Esophagus mucosa (tissue), 1 donor: Measurements from ENCODE around the gene NAGLU. TPM values are rescaled to one million over a fixed set of nuclear protein-coding genes. Genes with fewer than 3 reads are reported as not detected.
"Not testable (repeated sequence)": the region's sequence is repeated elsewhere in the genome, so short reads cannot be mapped to it uniquely, and the experiment has no call there.

Experiments
- ATAC-seq: fragments of 200-7000 bp; cut with Tn5 transposase; one replicate; pipeline ENCODE4 v1.9.1; 2020
- total RNA-seq: library from RNA; stranded (reverse); gene quantifications from one replicate; pipeline ENCODE4 v1.2.4, GENCODE V29; 2023
- donor health status: DM: yes; HTN: yes; CAD: no.

The NAGLU gene
- total RNA-seq, 1 donor from 2014 or later = 13.3 TPM

DNA sequence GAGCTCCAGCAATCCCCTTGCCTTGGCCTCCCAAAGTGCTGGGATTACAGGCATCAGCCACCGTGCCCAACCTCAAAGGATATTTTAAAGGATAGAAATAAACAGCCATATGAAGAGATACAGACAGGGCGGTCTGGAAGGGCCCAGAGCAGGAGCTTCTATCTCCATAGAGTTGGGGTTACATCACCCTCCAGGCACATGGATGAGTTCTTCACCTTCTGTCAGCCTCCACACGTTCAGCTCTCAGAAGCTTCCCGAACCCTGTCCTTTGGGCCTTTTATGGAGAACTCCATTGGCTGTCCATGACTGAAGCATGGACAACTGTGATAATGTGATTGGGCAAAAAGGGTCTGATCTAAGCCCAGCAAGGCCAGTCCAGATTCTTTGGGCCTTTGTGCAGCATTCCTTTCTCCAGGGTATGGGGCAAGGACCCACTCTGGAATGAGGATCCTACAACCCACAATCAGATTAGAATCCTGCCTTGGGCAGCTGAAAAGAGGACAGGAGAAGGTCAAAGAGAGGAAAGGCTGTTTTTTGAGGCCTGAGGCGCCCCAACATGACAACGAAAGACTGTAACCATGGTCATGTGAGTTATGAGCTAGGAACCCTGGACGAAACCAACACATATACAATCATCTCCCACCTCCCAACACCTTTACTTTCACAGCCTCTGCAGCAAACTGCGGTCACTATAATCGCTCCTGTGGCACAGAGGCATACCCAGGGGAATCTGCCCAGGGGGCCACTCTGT lies 9.9 kb downstream of the NAGLU start:
- not testable (repeated sequence) for ATAC-seq

DNA sequence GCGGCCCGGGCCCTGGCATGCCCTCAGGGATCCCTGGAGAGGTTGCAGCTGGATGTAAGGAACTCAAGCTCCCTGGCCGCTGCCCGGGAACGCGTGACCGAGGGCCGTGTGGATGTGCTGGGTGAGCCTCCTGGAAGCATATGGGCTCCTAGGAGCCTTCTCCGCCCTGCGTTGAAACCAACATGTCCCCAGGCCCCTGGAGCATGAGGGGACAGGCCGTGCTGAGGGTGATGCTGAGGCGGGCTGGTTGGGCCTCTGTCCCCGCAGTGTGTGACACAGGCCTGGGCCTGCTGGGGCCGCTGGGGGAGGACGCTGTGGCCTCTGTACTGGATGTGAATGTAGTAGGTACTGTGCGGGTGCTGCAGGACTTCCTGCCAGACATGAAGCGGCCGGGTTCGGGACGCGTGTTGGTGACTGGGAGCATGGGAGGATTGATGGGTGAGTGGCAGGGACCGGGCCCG lies 11.0 kb downstream of the NAGLU start:
- ATAC-seq = peak; percentile 28

DNA sequence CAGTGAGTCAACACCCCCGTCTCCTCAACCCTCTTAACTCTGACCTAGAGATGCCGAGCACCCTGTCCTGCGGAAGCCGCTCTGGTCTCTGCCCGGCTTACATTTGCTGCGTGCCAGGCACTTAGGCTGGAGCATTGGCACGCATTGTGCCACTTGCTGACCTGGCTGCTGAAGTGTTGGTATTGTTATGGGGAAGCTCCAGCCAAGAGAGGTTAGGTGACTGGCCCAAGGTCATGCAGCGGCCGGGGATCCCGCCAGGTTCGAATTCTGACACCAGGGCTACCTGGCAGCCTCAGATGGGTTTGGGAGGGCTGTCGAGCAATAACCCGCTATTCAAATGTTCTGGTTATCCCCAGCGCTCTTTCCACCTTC lies 11.6 kb downstream of the NAGLU start:
- ATAC-seq = no peak

DNA sequence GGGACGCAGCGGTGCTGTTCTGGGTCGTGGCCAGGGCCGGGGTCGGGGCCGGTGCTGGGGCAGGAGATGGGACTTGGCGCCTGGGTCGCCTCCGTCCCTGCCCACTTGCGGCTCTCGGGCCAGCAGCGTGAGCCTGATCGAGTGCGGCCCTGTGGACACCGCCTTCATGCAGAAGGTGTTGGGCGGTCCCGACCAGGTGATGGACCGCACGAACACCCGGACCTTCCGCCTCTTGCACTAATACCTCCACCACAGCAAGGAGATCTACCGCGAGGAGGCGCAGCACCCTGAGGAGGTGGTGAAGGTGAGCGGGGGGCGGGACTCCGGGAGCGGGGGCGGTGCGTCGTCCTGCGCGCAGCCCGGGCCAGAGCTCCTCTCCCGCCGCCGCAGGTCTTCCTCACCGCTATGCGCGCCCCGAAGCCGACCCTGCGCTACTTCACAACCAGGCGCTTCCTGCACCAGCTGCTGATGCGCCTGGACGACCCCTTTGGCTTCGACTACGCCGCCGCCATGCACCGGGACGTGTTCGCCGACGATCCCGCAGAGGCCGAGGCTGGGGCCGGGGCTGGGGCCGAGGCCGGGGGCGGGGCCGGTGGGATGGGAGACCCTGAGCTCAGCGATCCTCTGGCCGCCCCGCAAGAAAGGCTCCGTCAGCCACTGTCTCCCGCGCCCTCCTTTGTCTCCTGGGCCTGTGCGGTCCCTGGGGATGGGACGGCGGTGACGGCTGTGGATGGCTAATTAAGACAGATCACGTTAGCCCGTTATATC lies 12.2 kb downstream of the NAGLU start:
- ATAC-seq = peak; percentile 76

GRCh38 chr17:42548993-42549755 lies 13.1 kb downstream of the NAGLU start:
- ATAC-seq = no peak

- ATAC-seq = not testable (repeated sequence)
These were observed 16.7 kb downstream of the NAGLU start, which contains the start of gene HSD17B1 for GRCh38 chr17:42552736-42553135. HSD17B1 (plus strand) TSS chr17:42552923; CDS start chr17:42552934, 11 bp downstream.

DNA sequence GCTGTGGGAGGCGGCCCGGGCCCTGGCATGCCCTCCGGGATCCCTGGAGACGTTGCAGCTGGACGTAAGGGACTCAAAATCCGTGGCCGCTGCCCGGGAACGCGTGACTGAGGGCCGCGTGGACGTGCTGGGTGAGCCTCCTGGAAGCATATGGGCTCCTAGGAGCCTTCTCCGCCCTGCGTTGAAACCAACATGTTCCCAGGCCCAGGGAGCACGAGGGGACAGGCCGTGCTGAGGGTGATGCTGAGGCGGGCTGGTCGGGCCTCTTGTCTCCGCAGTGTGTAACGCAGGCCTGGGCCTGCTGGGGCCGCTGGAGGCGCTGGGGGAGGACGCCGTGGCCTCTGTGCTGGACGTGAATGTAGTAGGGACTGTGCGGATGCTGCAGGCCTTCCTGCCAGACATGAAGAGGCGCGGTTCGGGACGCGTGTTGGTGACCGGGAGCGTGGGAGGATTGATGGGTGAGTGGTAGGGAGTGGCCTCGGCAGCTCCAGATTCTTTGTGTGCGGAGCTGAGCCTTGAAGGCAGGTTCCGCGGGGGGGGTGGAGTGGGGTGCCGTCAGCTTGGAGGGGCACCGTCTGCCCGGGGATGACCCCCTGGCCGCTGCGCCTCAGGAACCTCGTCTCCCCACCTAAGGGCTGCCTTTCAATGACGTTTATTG lies 17.2 kb downstream of the NAGLU start:
- peak; percentile 65 for ATAC-seq

DNA sequence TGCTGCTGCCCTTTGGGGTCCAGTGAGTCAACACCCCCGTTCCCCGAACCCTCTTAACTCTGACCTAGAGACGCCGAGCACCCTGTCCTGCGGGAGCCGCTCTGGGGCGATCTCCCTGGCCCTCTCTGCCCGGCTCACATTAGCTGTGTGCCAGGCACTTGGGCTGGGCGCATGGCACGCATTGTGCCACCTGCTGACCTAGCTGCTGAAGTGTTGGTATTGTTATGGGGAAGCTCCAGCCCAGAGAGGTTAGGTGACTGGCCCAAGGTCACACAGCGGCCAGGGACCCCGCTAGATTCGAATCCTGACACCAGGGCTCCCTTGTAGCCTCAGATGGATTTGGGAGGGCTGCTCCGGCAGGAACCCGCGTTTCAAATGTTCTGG lies 17.8 kb downstream of the NAGLU start:
- peak; percentile 70 for ATAC-seq

DNA sequence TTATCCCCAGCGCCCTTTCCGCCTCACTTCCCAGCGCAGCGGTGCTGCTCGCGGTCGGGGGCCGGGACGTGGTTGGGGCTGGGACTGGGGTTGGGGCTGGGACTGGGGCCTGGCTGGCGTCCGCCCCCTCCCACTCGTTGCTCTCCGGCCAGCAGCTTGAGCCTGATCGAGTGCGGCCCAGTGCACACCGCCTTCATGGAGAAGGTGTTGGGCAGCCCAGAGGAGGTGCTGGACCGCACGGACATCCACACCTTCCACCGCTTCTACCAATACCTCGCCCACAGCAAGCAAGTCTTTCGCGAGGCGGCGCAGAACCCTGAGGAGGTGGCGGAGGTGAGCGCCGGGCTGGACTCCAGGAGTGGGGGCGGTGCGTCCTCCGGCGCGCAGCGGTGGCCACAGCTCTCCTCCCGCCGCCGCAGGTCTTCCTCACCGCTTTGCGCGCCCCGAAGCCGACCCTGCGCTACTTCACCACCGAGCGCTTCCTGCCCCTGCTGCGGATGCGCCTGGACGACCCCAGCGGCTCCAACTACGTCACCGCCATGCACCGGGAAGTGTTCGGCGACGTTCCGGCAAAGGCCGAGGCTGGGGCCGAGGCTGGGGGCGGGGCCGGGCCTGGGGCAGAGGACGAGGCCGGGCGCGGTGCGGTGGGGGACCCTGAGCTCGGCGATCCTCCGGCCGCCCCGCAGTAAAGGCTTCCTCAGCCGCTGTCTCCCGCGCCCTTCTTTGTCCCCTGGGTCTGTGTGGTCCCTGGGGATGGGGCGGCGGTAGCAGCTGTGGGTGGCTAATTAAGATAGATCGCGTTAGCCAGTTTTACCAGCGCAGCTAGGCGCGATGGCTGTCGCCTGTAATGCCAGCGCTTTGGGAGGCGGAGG lies 18.4 kb downstream of the NAGLU start:
- peak; percentile 68 for ATAC-seq

DNA sequence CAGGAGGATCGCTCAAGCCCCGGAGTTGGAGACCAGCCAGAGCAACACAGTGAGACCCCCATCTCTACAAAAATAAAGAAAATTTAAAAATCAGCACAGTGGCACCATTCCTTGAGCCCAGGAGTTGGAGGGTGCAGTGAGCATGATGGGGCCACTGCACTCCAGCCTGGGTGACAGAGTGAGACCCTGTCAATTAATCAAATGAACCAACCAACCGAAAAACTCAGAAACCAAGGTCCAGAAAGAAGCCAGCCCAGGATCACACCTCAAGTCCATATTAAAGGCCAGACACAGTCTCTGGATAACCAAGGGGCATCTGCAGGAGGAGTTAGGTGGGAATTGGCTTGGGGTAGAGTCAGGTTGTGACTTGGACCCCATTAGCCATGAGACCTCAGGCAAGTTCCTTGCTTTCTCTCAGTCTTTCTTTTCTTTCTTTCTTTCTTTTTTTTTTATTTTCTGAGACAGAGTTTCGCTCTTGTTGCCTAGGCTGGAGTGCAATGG lies 19.1 kb downstream of the NAGLU start:
- ATAC-seq = no peak

DNA sequence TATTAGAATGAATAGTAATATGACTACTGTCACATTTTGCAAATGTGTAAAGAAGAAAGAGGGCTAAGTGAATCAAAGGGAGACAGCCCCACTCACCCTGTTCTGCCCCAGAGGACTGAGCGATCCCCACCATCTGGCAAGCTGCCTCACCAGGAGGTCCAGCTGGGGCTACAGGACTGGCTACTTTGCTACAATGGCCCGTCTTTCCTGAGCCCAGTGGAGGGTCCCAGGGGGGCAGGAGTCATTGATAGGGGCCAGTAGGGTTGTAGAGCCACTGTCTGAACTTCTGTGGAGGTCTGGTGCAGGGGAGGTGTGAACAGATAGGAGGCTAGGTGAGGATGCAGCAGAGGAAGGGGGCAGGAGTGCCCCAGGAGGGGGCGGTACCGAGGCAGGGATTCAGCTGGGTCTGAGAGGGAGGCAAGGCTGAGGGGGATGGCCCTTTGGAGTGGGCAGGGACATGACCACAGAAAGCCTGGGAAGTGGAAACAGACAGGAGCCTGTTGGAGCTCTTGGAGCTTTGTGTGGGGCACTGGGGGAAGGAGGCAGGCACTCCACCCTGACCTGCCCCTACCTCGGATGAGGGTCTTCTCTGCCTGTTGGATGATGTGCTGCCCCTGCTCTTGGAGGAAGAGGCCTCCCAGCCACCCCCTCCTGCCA lies 20.0 kb downstream of the NAGLU start:
- not testable (repeated sequence) for ATAC-seq

DNA sequence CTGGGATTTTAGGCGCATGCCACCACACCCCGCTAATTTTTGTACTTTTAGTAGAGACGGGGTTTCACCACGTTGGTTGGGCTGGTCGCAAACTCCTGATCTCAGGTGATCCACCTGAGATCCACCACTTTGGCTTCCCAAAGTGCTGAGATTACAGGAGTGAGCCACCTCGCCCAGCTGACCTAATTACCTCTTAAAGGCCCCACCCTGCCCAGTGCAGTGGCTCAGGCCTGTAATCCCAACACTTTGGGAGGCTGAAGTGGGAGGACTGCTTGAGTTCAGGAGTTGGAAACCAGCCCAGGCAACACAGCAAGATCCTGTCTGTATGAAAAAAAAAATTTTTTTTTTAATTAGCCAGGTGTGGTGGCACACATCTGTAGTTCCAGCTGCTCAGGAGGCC lies 23.0 kb downstream of the NAGLU start:
- no peak for ATAC-seq

DNA sequence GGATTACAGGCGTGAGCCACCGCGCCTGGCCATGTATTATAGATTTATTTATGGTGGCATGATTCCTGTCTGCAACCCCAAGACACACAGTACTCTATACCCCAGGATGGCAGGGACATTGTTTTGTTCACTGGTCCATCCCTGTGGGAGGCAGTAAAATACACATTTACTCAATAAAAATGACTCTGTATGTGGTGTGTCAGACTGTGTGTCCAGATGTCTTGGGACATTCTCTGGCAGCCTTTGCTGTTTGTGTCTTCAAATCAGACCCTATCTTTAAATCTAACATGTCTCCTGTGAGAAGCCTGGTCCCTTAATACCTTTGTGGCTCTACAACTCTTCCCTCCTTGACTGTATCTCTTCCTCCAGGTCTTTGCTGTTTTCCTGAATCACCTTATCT lies 24.2 kb downstream of the NAGLU start:
- ATAC-seq = no peak

- peak; percentile 74 for ATAC-seq
These were observed 25.9 kb downstream of the NAGLU start, which contains the start of gene COASY for GRCh38 chr17:42561897-42562387. COASY (plus strand) TSS chr17:42562148; CDS start chr17:42562623, 475 bp downstream.

DNA sequence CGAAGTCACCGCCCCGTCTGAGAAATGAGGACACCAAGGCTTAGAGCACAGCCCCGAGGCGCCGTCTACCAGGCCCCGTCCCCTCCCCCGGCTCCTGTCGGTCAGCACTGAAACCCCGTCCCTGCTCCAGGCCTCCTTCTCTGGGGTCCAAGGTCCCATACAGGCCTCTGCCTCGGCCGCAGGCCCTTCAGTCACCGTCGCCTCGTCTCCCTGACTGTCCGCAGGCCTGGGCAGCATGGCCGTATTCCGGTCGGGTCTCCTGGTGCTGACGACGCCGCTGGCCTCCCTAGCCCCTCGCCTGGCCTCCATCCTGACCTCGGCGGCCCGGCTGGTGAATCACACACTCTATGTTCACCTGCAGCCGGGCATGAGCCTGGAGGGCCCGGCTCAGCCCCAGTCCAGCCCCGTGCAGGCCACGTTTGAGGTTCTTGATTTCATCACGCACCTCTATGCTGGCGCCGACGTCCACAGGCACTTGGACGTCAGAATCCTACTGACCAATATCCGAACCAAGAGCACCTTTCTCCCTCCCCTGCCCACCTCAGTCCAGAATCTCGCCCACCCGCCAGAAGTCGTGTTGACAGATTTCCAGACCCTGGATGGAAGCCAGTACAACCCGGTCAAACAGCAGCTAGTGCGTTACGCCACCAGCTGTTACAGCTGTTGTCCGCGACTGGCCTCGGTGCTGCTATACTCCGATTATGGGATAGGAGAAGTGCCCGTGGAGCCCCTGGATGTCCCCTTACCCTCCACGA lies 26.5 kb downstream of the NAGLU start:
- peak; percentile 11 for ATAC-seq

DNA sequence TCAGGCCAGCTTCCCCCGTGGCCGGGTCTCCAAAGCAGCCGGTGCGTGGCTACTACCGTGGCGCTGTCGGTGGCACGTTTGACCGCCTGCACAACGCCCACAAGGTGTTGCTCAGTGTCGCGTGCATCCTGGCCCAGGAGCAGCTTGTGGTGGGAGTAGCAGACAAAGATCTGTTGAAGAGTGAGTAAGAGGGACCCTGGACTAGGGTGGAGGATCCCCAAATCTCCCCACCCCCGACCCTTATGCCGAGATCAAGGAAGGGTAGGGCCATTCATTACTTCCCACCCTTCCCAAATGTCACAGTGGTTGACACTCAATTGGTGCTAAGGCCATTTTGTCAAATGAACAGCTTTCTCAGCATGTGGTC lies 27.1 kb downstream of the NAGLU start:
- ATAC-seq = no peak

DNA sequence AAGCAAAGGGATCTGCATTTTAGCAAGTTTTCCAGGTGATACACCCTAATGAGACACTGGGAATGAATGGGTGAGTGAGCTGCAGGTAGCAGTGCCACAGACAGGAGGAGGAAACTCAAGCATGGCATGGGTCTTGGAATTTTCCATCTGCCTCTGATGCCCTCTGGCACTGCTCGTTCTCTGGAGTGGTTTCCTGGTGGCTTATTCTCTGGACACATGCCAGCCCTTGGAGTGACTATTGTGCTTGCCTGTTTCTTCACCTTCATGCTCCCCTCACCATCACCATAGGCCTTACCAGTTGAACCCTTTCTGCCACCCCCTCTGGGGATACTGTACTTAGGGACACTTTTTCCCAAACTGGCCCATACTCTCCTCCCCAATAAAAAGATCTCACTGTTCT lies 27.5 kb downstream of the NAGLU start:
- no peak for ATAC-seq

- no peak for ATAC-seq
These were observed 27.9 kb downstream of the NAGLU start for GRCh38 chr17:42563950-42564349.

GRCh38 chr17:42564815-42565522 lies 28.9 kb downstream of the NAGLU start:
- no peak for ATAC-seq
